22Rv1 (cell line): Measurements from ENCODE around the gene BIN1.

ENCODE experiments used
- ZFX ChIP-seq: fragments of 450-650 bp; IDR thresholded peaks from 2 replicates; pipeline ENCODE4 v1.6.1; 2017; ENCODE audit warnings: antibody characterized with exemption, borderline replicate concordance
- TF ChIP-seq, protein P1 (sequence below): fragments of 450-650 bp; IDR thresholded peaks from 2 replicates; pipeline ENCODE4 v1.5.1; 2017; ENCODE audit warnings: mild to moderate bottlenecking

DNA sequence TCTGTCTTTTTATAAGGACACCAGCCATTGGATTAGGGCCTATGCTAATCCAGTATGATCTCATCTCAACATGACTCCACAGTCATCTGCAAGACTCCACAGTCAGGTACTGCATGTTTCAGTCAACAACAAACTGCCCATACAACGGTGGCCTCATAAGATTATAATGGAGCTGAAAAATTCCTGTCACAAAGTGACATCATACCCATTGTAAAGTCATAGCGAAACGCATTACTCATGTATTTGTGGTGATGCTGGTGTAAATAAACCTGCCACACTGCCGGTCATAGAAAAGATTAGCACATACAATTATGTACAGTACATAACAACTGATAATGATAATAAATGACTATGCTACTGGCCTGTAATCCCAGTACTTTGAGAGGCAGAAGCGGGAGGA lies 106.0 kb downstream of the BIN1 start:
- TF ChIP-seq, protein P1, sequence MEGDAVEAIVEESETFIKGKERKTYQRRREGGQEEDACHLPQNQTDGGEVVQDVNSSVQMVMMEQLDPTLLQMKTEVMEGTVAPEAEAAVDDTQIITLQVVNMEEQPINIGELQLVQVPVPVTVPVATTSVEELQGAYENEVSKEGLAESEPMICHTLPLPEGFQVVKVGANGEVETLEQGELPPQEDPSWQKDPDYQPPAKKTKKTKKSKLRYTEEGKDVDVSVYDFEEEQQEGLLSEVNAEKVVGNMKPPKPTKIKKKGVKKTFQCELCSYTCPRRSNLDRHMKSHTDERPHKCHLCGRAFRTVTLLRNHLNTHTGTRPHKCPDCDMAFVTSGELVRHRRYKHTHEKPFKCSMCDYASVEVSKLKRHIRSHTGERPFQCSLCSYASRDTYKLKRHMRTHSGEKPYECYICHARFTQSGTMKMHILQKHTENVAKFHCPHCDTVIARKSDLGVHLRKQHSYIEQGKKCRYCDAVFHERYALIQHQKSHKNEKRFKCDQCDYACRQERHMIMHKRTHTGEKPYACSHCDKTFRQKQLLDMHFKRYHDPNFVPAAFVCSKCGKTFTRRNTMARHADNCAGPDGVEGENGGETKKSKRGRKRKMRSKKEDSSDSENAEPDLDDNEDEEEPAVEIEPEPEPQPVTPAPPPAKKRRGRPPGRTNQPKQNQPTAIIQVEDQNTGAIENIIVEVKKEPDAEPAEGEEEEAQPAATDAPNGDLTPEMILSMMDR: no peak
- TF ChIP-seq ZFX: no peak
